BLaER1 treated with 17β-estradiol and CSF1 and Interleukin-3, amounts not matched to agents 10 nM and 100 nM (cell line): ENCODE results near the gene BRMS1.

Experiments
- H3K27ac ChIP-seq, 11 experiments: shearing (Covaris generic); formaldehyde crosslinking; 2 replicates each; pipeline ENCODE4 v1.8.1; 2022
- H3K27me3 ChIP-seq, 11 experiments: shearing (Covaris generic); formaldehyde crosslinking; 2 replicates each; pipeline ENCODE4 v1.8.1; 2022
- H3K36me3 ChIP-seq, 11 experiments: shearing (Covaris generic); formaldehyde crosslinking; 2 replicates each; pipeline ENCODE4 v1.8.1; 2022
- H3K4me1 ChIP-seq, 10 experiments: shearing (Covaris generic); formaldehyde crosslinking; 2 replicates each; pipeline ENCODE4 v1.8.1; 2022
- H3K4me2 ChIP-seq, 11 experiments: shearing (Covaris generic); formaldehyde crosslinking; 2 replicates each; pipeline ENCODE4 v1.8.1; 2022
- H3K4me3 ChIP-seq, 10 experiments: shearing (Covaris generic); formaldehyde crosslinking; 2 replicates each; pipeline ENCODE4 v1.8.1; 2022
- H3K9ac ChIP-seq, 11 experiments: shearing (Covaris generic); formaldehyde crosslinking; 2 replicates each; pipeline ENCODE4 v1.8.1; 2022
- H3K9me3 ChIP-seq, 11 experiments: shearing (Covaris generic); formaldehyde crosslinking; replicated peaks in 1 of 11; 2 replicates each; pipeline ENCODE4 v1.8.1; 2022
- H4K20me1 ChIP-seq, 11 experiments: shearing (Covaris generic); formaldehyde crosslinking; 2 replicates each; pipeline ENCODE4 v1.8.1; 2022
- Cebpa-rat ChIP-seq, 11 experiments: shearing (Covaris generic); IDR thresholded peaks; 2 replicates each; pipeline ENCODE4 v1.8.1; 2022

Gene BRMS1

GRCh38 chr11:66373265-66373664 lies 28.4 kb upstream of the BRMS1 start:
- TF ChIP-seq Cebpa-rat (IDR thresholded peaks at IDR 0.05) = no peak
- Histone ChIP-seq H3K4me2 (peak overlapping the region in 8 of 11 experiments; percentile 85 to 98 (median 92); a peak in 11 of 22 replicates), H3K4me1 (peaks cover 10 to 40% (median 36%) of the 10 kb centered on the region in 10 experiments; a peak in 19 of 20 replicates), H3K27ac (no peak overlapping the region), H3K4me3 (no peak overlapping the region), H3K9me3 (no peaks in the 10 kb centered on the region), H3K9ac (no peak overlapping the region; a peak in 1 of 22 replicates), H3K36me3 (peaks cover 0 to 15% (median 8%) of the 10 kb centered on the region in 11 experiments; a peak in 15 of 22 replicates), H4K20me1 (peaks cover 0 to 23% (median 19%) of the 10 kb centered on the region in 11 experiments; a peak in 13 of 22 replicates), H3K27me3 (no peaks in the 10 kb centered on the region)

GRCh38 chr11:66371627-66372415 lies 26.9 kb upstream of the BRMS1 start, which contains the start of gene SLC29A2:
Gene SLC29A2 (minus strand): TSS chr11:66371760. CDS start chr11:66371591, 169 bp downstream.
- no peaks in the 10 kb centered on the region for H3K27me3 ChIP-seq
- H3K9me3 ChIP-seq = no peaks in the 10 kb centered on the region
- peaks cover 0 to 36% (median 32%) of the 10 kb centered on the region in 11 experiments; a peak in 15 of 22 replicates for H4K20me1 ChIP-seq
- H3K4me2 ChIP-seq = peak within 1 kb of the TSS; percentile 85 to 98 (median 93)
- peak within 1 kb of the TSS; percentile 18 to 91 (median 84); a peak in 21 of 22 replicates for H3K27ac ChIP-seq
- H3K36me3 ChIP-seq = peaks cover 0 to 30% (median 23%) of the 10 kb centered on the region in 11 experiments; a peak in 19 of 22 replicates
- H3K9ac ChIP-seq = peak within 1 kb of the TSS; percentile 72 to 92 (median 87)
- no peak for TF ChIP-seq Cebpa-rat (IDR thresholded peaks at IDR 0.05)
- peaks cover 10 to 42% (median 38%) of the 10 kb centered on the region in 10 experiments; a peak in 19 of 20 replicates for H3K4me1 ChIP-seq
- peak within 1 kb of the TSS; percentile 70 to 93 (median 85) for H3K4me3 ChIP-seq

- Histone ChIP-seq H3K27me3 (no peaks in the 10 kb centered on the region), H3K4me3 (no peak overlapping the region; a peak in 2 of 20 replicates), H3K9ac (peak overlapping the region in 7 of 11 experiments; percentile 82 to 92 (median 87); a peak in 10 of 22 replicates), H3K4me1 (peaks cover 10 to 44% (median 38%) of the 10 kb centered on the region in 10 experiments; a peak in 19 of 20 replicates), H4K20me1 (peaks cover 0 to 54% (median 36%) of the 10 kb centered on the region in 11 experiments; a peak in 15 of 22 replicates), H3K9me3 (no peaks in the 10 kb centered on the region), H3K4me2 (peak overlapping the region in 9 of 11 experiments; percentile 85 to 98 (median 93); a peak in 17 of 22 replicates), H3K36me3 (peaks cover 0 to 51% (median 44%) of the 10 kb centered on the region in 11 experiments; a peak in 19 of 22 replicates), H3K27ac (0 out of 22 replicates have a peak overlapping the region, but pooled peaks of 1 of the 11 experiments have one; percentile 13)
- no peak for TF ChIP-seq Cebpa-rat (IDR thresholded peaks at IDR 0.05)
Observed at GRCh38 chr11:66369073-66369894, 24.4 kb upstream of the BRMS1 start.

- no peaks in the 10 kb centered on the region for H3K27me3 ChIP-seq
- peaks cover 10 to 44% (median 37%) of the 10 kb centered on the region in 10 experiments; a peak in 19 of 20 replicates for H3K4me1 ChIP-seq
- TF ChIP-seq Cebpa-rat (IDR thresholded peaks at IDR 0.05) = no peak
- peaks cover 0 to 56% (median 49%) of the 10 kb centered on the region in 11 experiments; a peak in 19 of 22 replicates for H3K36me3 ChIP-seq
- no peaks in the 10 kb centered on the region for H3K9me3 ChIP-seq
- H3K27ac ChIP-seq = no peak overlapping the region
- H3K9ac ChIP-seq = peak overlapping the region in 1 of 11 experiments; percentile 7; a peak in 1 of 22 replicates
- H4K20me1 ChIP-seq = peaks cover 0 to 57% (median 36%) of the 10 kb centered on the region in 11 experiments; a peak in 15 of 22 replicates
- H3K4me3 ChIP-seq = no peak overlapping the region
- H3K4me2 ChIP-seq = 0 out of 22 replicates have a peak overlapping the region, but pooled peaks of 3 of the 11 experiments have one; percentile 7 to 20 (median 20)
Observed at GRCh38 chr11:66368484-66368883, 23.6 kb upstream of the BRMS1 start.

- Histone ChIP-seq H3K36me3 (peaks cover 0 to 63% (median 56%) of the 10 kb centered on the region in 11 experiments; a peak in 19 of 22 replicates), H3K9me3 (no peaks in the 10 kb centered on the region), H3K4me3 (no peak overlapping the region), H4K20me1 (peaks cover 0 to 65% (median 36%) of the 10 kb centered on the region in 11 experiments; a peak in 15 of 22 replicates), H3K4me1 (peaks cover 8 to 38% (median 30%) of the 10 kb centered on the region in 10 experiments; a peak in 19 of 20 replicates), H3K27ac (no peak overlapping the region), H3K9ac (no peak overlapping the region), H3K27me3 (no peaks in the 10 kb centered on the region), H3K4me2 (no peak overlapping the region)
- TF ChIP-seq Cebpa-rat (IDR thresholded peaks at IDR 0.05) = no peak
Observed at GRCh38 chr11:66367561-66368312, 22.8 kb upstream of the BRMS1 start.

GRCh38 chr11:66366844-66367477 lies 22.1 kb upstream of the BRMS1 start:
- H4K20me1 ChIP-seq = peaks cover 0 to 73% (median 43%) of the 10 kb centered on the region in 11 experiments; a peak in 15 of 22 replicates
- H3K27me3 ChIP-seq = no peaks in the 10 kb centered on the region
- no peak overlapping the region for H3K27ac ChIP-seq
- peaks cover 5 to 33% (median 25%) of the 10 kb centered on the region in 10 experiments; a peak in 18 of 20 replicates for H3K4me1 ChIP-seq
- TF ChIP-seq Cebpa-rat (IDR thresholded peaks at IDR 0.05) = no peak
- no peak overlapping the region for H3K4me2 ChIP-seq
- H3K9ac ChIP-seq = no peak overlapping the region
- no peak overlapping the region for H3K4me3 ChIP-seq
- H3K9me3 ChIP-seq = no peaks in the 10 kb centered on the region
- peaks cover 0 to 71% (median 60%) of the 10 kb centered on the region in 11 experiments; a peak in 19 of 22 replicates for H3K36me3 ChIP-seq
